Measurements from ENCODE around the gene DMP1. TPM values are rescaled to one million over a fixed set of nuclear protein-coding genes. Genes with fewer than 3 reads are reported as not detected.

DMP1 gene
- total RNA-seq, 2 experiments from 2014 or later = not detected

- no peak overlapping the region for H3K4me2 ChIP-seq (ENCODE audit: low read length)
- no peak for DNase-seq (ENCODE audit: low spot score)
- H3K4me3 ChIP-seq (ENCODE audit: low read depth, low read length, poor library complexity, severe bottlenecking) = no peak overlapping the region
- H3K9me2 ChIP-seq (ENCODE audit: insufficient read depth, low read length) = no peaks in the 10 kb centered on the region
- POLR2A ChIA-PET = no interaction called here
- no peaks in the 10 kb centered on the region for H3K4me1 ChIP-seq (ENCODE audit: insufficient read depth, low read length, poor library complexity, severe bottlenecking)
- H3K79me2 ChIP-seq (ENCODE audit: insufficient read depth, low read depth, low read length) = no peaks in the 10 kb centered on the region
- H3K9me3 ChIP-seq (ENCODE audit: low read length) = no peaks in the 10 kb centered on the region
- no peak for TF ChIP-seq EZH2phosphoT487 (IDR thresholded peaks at IDR 0.05; ENCODE audit: borderline replicate concordance, low read depth, low read length)
- TF ChIP-seq, protein P1, sequence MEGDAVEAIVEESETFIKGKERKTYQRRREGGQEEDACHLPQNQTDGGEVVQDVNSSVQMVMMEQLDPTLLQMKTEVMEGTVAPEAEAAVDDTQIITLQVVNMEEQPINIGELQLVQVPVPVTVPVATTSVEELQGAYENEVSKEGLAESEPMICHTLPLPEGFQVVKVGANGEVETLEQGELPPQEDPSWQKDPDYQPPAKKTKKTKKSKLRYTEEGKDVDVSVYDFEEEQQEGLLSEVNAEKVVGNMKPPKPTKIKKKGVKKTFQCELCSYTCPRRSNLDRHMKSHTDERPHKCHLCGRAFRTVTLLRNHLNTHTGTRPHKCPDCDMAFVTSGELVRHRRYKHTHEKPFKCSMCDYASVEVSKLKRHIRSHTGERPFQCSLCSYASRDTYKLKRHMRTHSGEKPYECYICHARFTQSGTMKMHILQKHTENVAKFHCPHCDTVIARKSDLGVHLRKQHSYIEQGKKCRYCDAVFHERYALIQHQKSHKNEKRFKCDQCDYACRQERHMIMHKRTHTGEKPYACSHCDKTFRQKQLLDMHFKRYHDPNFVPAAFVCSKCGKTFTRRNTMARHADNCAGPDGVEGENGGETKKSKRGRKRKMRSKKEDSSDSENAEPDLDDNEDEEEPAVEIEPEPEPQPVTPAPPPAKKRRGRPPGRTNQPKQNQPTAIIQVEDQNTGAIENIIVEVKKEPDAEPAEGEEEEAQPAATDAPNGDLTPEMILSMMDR (conservative IDR thresholded peaks at IDR 0.05; ENCODE audit: low read length) = no peak
- H3K36me3 ChIP-seq (ENCODE audit: insufficient read depth, low read length) = no peaks in the 10 kb centered on the region
- no peak overlapping the region for H2AFZ ChIP-seq (ENCODE audit: low read length)
- no peaks in the 10 kb centered on the region for H4K20me1 ChIP-seq (ENCODE audit: insufficient read depth, low read length)
- CTCF ChIA-PET (ENCODE audit: unreplicated experiment) = no interaction called here
- BruUV-seq (replicated peaks) = no TSS peak
- intact Hi-C loops (cut with micrococcal nuclease; ENCODE audit: unreplicated experiment) = no loop called here
- H3K27ac ChIP-seq (ENCODE audit: low read depth, low read length, poor library complexity, severe bottlenecking) = no peak overlapping the region
Observed at GRCh38 chr4:87662871-87663270, 12.8 kb downstream of the DMP1 start.

DNA sequence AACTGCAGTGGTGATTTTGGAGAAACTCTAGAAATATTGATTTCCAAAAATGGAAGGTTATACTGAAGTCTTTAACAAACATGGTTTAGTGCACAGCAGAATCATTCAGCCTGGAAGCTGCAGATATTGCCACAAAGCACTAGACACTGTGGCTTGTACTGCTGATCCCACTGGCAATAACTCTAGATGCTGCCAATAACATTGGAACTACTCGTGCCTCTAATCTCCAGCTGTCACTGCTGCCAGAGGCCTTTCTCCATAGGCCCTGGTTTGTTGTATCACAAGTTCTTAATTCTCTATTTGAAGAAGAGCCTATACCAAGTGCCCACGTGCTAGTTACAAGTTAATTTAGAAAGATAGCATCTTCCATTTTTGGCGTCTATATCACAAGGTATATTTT is 19.3 kb downstream of the DMP1 start:
- Histone ChIP-seq H3K79me2 (ENCODE audit: insufficient read depth, low read depth, low read length) (no peaks in the 10 kb centered on the region), H3K9me3 (ENCODE audit: low read length) (no peaks in the 10 kb centered on the region), H3K9me2 (ENCODE audit: insufficient read depth, low read length) (no peaks in the 10 kb centered on the region), H4K20me1 (ENCODE audit: insufficient read depth, low read length) (no peaks in the 10 kb centered on the region), H3K36me3 (ENCODE audit: insufficient read depth, low read length) (no peaks in the 10 kb centered on the region), H3K4me3 (ENCODE audit: low read depth, low read length, poor library complexity, severe bottlenecking) (no peak overlapping the region), H3K4me2 (ENCODE audit: low read length) (no peak overlapping the region), H2AFZ (ENCODE audit: low read length) (no peak overlapping the region), H3K4me1 (ENCODE audit: insufficient read depth, low read length, poor library complexity, severe bottlenecking) (no peaks in the 10 kb centered on the region), H3K27ac (ENCODE audit: low read depth, low read length, poor library complexity, severe bottlenecking) (no peak overlapping the region)
- DNase-seq (ENCODE audit: low spot score) = no peak
- TF ChIP-seq, protein P1 (conservative IDR thresholded peaks at IDR 0.05; ENCODE audit: low read length) = no peak
- no peak for TF ChIP-seq EZH2phosphoT487 (IDR thresholded peaks at IDR 0.05; ENCODE audit: borderline replicate concordance, low read depth, low read length)
- ChIA-PET CTCF (ENCODE audit: unreplicated experiment) (no interaction called here), POLR2A (interaction anchor here (0.6 kb wide), 1 partner anchor 1176 kb away, joined by 3 read pairs; no protein-coding TSS in a partner anchor)
- intact Hi-C loops (cut with micrococcal nuclease; ENCODE audit: unreplicated experiment) = no loop called here
- BruUV-seq (replicated peaks) = no TSS peak

DNA sequence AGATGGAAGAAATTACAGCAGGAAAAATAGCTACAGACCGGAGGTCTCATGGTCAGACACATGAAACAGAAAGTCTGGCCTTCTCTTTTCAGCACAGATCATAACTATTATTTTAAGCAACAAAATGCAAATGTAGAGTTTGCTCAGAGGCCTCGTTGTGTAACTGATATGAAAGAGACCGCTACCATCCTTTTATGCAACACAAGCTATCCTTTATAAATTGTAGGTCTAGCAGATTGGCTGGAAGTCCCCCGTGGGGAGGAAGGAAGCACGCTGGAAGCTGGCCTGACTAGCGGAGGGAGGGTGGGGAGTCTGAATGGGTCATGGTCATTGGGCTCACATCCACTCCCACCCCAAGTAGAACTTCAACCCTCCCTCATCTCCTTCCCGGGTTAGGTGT is 27.7 kb downstream of the DMP1 start:
- Histone ChIP-seq H3K4me1 (ENCODE audit: insufficient read depth, low read length, poor library complexity, severe bottlenecking) (no peaks in the 10 kb centered on the region), H3K9me3 (ENCODE audit: low read length) (no peaks in the 10 kb centered on the region), H4K20me1 (ENCODE audit: insufficient read depth, low read length) (no peaks in the 10 kb centered on the region), H2AFZ (ENCODE audit: low read length) (no peak overlapping the region), H3K27ac (ENCODE audit: low read depth, low read length, poor library complexity, severe bottlenecking) (no peak overlapping the region), H3K9me2 (ENCODE audit: insufficient read depth, low read length) (no peaks in the 10 kb centered on the region), H3K4me3 (ENCODE audit: low read depth, low read length, poor library complexity, severe bottlenecking) (no peak overlapping the region), H3K4me2 (ENCODE audit: low read length) (0 out of 2 replicates have a peak overlapping the region, but pooled peaks have one; percentile 2), H3K79me2 (ENCODE audit: insufficient read depth, low read depth, low read length) (no peaks in the 10 kb centered on the region), H3K36me3 (ENCODE audit: insufficient read depth, low read length) (no peaks in the 10 kb centered on the region)
- ChIA-PET CTCF (ENCODE audit: unreplicated experiment) (no interaction called here), POLR2A (no interaction called here)
- DNase-seq (ENCODE audit: low spot score) = no peak
- intact Hi-C loops (cut with micrococcal nuclease; ENCODE audit: unreplicated experiment) = loop anchor here (5.0 kb wide), 5 partner anchors 160 to 840 kb away; no protein-coding TSS in a partner anchor
- no TSS peak for BruUV-seq (replicated peaks)
- TF ChIP-seq EZH2phosphoT487 (IDR thresholded peaks at IDR 0.05; ENCODE audit: borderline replicate concordance, low read depth, low read length) = no peak
- TF ChIP-seq, protein P1 (conservative IDR thresholded peaks at IDR 0.05; ENCODE audit: low read length) = no peak
